T-helper 17 cell (primary cell): ENCODE measurements around the gene PDCD7. TPM values are rescaled to one million over a fixed set of nuclear protein-coding genes. Genes with fewer than 3 reads are reported as not detected.
"Not testable (repeated sequence)": the region's sequence is repeated elsewhere in the genome, so short reads cannot be mapped to it uniquely, and the experiment has no call there.

ENCODE experiments used
- ATAC-seq: fragments of 150-1000 bp; cut with Tn5 transposase; 2 replicates; pipeline ENCODE4 v1.10.0; 2021; ENCODE audit warnings: mild to moderate bottlenecking, moderate library complexity
- DNase-seq, 3 donors: peaks; one replicate each; pipeline versions ENCODE4 v3.0.0 to v3.0.0-alpha.2; 2020 to 2021
- H3K9me3 ChIP-seq: one replicate; pipeline ENCODE4 v1.7.0; 2013; ENCODE audit warnings: low read length, mild to moderate bottlenecking; ENCODE audit not compliant: control insufficient read depth, poor library complexity, severe bottlenecking
- H3K27ac Mint-ChIP-seq: one replicate; pipeline ENCODE4 v1.8.0; 2022; ENCODE audit warnings: mild to moderate bottlenecking, moderate library complexity, mixed read lengths
- H3K27me3 Mint-ChIP-seq: one replicate; pipeline ENCODE4 v1.8.0; 2022; ENCODE audit warnings: mixed read lengths
- H3K36me3 Mint-ChIP-seq: one replicate; pipeline ENCODE4 v1.8.0; 2022; ENCODE audit warnings: low read depth, mixed read lengths
- H3K4me1 Mint-ChIP-seq: one replicate; pipeline ENCODE4 v1.8.0; 2022; ENCODE audit warnings: mild to moderate bottlenecking, mixed read lengths
- H3K4me3 Mint-ChIP-seq: one replicate; pipeline ENCODE4 v1.8.0; 2022; ENCODE audit warnings: mild to moderate bottlenecking, moderate library complexity, mixed read lengths
- total RNA-seq, 4 donors: library from RNA in 2 of 4; stranded (reverse) in 2 of 4; gene quantifications; one replicate each; pipeline ENCODE4 v1.2.3 and lab custom pipeline; 2022 to 2026

PDCD7 gene
- total RNA-seq, 2 donors from 2014 or later, result 20.3 to 23.4 TPM

DNA sequence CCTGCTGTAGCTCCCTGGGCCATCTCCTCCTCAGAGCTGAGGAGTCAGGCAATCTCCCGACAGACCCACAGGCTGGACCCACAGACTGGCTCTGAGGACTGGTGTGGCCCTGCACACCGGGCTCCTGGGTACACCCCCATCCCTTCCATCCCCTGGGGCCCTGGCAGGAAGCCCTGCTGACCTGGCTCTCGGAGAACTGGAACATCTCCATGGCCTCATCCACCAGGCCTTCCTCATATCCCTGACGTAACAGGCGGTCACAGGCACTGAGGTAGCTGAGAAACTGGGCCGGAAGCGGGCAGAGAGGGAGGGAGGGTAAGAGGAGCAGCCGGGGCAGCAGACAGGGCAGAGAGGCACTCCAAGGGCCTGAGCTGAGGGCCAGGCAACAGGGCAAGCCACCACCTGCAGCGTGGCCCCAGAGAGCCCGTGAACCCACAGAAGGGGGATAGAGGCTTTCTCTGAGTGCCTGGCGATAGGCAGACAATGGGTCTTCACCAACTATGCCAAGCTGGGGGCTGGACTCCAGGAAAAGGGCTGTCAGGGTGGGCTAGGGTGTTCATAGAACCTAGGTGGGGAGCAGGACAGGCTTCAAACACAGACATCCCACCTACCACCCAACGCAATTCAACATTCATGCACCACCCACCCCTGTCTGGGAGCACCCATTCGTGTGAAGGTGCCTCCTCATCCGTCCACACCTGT is 39.2 kb downstream of the PDCD7 start:
- Mint-ChIP-seq H3K36me3 (peaks cover 8% of the 10 kb centered on the region), H3K4me1 (peaks cover 8% of the 10 kb centered on the region), H3K27me3 (no peaks in the 10 kb centered on the region), H3K27ac (no peak overlapping the region), H3K4me3 (no peak overlapping the region)
- DNase-seq (no peak), ATAC-seq (no peak)
- no peaks in the 10 kb centered on the region for H3K9me3 ChIP-seq

GRCh38 chr15:65093793-65094170 is 39.8 kb downstream of the PDCD7 start:
- H3K4me3 Mint-ChIP-seq, H3K27me3 Mint-ChIP-seq, H3K27ac Mint-ChIP-seq, DNase-seq, H3K9me3 ChIP-seq, H3K4me1 Mint-ChIP-seq, ATAC-seq, H3K36me3 Mint-ChIP-seq: not testable (repeated sequence)

DNA sequence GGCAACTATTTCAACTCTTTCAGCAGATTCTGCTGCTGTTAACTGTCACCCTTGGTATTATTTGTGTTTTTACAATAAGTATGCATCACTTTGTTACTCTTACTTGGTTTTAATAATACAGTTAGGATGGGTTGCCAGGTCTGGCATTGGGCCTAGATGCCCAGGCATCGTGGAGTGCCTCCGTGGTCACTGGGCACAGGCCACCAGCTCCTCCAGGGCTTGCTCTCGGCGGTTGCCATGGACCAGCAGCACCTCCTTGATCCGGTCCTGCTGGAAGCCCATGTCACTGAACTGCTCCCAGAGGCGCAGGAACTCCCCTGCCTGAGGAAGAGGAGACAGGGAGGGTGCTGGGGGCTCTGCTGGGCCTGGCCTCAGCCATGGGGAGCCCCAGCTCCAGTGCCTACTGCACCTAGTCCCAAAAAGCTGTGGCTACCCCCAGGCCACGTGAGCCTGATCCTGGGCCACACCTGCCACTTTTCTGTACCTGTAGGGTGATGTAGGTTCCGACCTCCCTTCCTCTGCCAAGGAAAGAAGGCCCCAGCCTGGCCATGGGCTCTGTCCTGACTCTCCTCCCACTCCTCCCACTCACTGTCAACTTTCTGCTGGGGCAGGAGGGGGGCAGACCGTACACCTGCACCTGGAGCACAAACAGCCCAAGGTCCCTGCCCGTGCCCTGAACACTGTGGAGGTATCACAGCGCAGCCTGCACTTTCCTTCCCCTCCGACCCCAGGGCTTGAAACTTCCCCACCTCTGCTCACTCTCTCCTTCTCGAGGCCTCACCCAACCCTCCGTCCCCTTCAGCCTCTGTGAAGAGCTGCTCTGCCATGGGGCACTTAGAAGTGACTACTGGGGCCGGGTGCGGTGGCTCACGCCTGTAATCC is 40.5 kb downstream of the PDCD7 start:
- H3K4me3 Mint-ChIP-seq, result no peak overlapping the region
- no peaks in the 10 kb centered on the region for H3K9me3 ChIP-seq
- peaks cover 4% of the 10 kb centered on the region for H3K4me1 Mint-ChIP-seq
- DNase-seq (no peak), ATAC-seq (no peak)
- H3K27me3 Mint-ChIP-seq, result no peaks in the 10 kb centered on the region
- peaks cover 6% of the 10 kb centered on the region for H3K36me3 Mint-ChIP-seq
- no peak overlapping the region for H3K27ac Mint-ChIP-seq

GRCh38 chr15:65091946-65092770 is 41.5 kb downstream of the PDCD7 start:
- DNase-seq, result no peak
- H3K4me1 Mint-ChIP-seq, result peaks cover 5% of the 10 kb centered on the region
- no peak for ATAC-seq
- no peak overlapping the region for H3K27ac Mint-ChIP-seq
- H3K4me3 Mint-ChIP-seq, result no peak overlapping the region
- H3K27me3 Mint-ChIP-seq, result no peaks in the 10 kb centered on the region
- no peaks in the 10 kb centered on the region for H3K9me3 ChIP-seq
- peaks cover 3% of the 10 kb centered on the region for H3K36me3 Mint-ChIP-seq

DNA sequence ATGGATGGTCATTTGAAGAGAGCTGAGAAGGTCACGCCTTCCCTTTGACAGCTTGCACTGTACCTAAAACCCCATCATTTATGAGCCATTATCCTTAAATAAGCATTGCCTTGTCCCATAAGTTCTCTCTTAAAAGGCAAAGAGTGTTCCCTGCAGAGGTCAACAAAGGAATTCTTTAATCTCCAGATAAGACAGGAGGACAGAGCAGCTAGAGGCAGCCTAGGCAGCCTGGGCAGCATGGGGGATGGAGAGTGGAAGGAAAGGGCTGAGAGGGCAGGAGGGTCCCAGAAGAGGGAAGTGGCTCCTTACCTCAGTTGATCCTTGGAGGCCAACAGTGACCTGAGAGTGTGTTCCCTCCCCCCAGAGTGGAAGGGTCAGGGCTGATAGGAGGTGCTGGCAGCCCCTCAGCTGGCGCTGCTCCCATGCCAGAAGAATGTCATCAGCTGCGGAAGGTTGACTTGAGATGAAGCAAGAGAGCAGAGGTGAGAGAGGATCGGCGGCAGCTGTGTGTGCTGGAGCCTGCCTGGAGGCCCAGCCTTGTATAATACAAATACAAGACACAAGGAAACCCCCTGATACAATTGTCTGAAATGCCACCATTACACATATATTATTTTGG is 44.3 kb downstream of the PDCD7 start:
- Mint-ChIP-seq H3K27ac (no peak overlapping the region), H3K4me1 (peaks cover 3% of the 10 kb centered on the region), H3K27me3 (peaks cover 6% of the 10 kb centered on the region), H3K36me3 (peaks cover 3% of the 10 kb centered on the region), H3K4me3 (no peak overlapping the region)
- DNase-seq, result no peak
- no peaks in the 10 kb centered on the region for H3K9me3 ChIP-seq
- ATAC-seq, result no peak

- ATAC-seq (no peak), DNase-seq (no peak)
- Mint-ChIP-seq H3K27me3 (peaks cover 13% of the 10 kb centered on the region), H3K36me3 (no peaks in the 10 kb centered on the region), H3K4me1 (peaks cover 6% of the 10 kb centered on the region), H3K4me3 (no peak overlapping the region), H3K27ac (no peak overlapping the region)
- H3K9me3 ChIP-seq, result no peaks in the 10 kb centered on the region
These were observed 45.0 kb downstream of the PDCD7 start for GRCh38 chr15:65088643-65089021.

DNA sequence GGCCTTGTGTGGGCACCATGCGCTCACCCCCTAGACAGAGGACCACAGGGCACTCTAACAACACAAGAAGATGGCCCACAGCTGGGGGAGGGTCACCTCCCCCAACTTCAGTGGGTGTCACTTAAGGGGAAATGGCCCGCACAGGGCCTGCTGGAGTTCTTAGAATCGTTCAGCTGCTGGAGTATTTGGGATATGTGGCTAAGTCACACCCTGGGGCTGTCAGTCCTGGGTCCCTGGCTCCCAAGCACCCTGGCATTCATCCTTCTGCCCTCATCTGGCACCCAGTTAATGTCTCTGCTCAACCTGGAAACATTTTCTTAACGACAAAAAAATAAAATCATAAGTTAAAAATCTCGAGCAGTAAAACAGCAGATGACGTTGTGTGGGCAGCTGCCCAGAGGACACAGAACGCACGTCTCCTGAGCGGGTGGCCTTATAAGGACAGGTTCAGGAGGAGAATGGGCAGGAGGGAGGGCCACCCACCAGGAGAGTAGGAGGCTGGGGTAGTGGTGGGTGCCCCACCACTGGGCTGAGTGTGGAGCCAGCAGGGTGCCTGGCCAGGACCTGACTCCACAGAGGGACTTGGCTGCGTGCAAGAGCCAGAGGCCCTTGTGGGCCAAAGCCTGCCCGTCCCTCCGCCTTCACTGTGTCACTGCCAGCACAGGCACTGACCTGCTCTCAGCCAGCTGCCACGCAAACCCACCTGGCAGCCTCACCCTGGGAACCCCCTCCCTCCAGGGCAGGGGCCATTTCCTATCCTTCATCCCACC is 45.5 kb downstream of the PDCD7 start:
- Mint-ChIP-seq H3K4me3 (no peak overlapping the region), H3K27me3 (peaks cover 19% of the 10 kb centered on the region), H3K36me3 (no peaks in the 10 kb centered on the region), H3K27ac (no peak overlapping the region), H3K4me1 (peaks cover 6% of the 10 kb centered on the region)
- no peak for DNase-seq
- H3K9me3 ChIP-seq, result no peaks in the 10 kb centered on the region
- no peak for ATAC-seq

GRCh38 chr15:65087411-65087810 is 46.2 kb downstream of the PDCD7 start:
- H3K27me3 Mint-ChIP-seq, result peaks cover 25% of the 10 kb centered on the region
- H3K27ac Mint-ChIP-seq, result no peak overlapping the region

DNA sequence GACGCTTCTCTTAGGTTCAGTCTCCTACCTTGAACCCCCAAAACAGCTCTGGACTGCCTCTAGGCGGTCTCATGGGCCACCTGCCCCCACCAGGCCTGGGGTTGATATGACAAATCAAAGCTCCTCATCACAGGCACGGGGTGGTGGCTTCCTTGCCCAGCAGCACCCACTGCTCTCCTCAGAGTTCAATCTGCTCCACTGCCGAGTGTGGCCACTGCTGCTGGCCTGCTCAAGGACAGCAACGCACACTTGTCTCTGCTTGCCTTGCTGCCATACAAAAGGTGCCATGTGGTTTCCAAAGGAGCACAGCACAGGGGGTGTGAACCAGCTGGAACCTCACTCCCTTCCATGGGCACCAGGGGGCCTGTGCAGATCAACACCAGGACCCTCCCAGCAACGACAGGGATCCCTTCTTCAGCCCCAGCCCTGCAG is 46.9 kb downstream of the PDCD7 start:
- ATAC-seq, result no peak
- H3K9me3 ChIP-seq, result no peaks in the 10 kb centered on the region
- Mint-ChIP-seq H3K27me3 (peaks cover 30% of the 10 kb centered on the region), H3K4me3 (no peak overlapping the region), H3K4me1 (peaks cover 14% of the 10 kb centered on the region), H3K36me3 (peaks cover 4% of the 10 kb centered on the region), H3K27ac (no peak overlapping the region)
- no peak for DNase-seq

More at GRCh38 chr15:65087411-65087810, 46.2 kb downstream of the PDCD7 start:
- ATAC-seq (no peak), DNase-seq (no peak)
- H3K4me1 Mint-ChIP-seq, result peaks cover 11% of the 10 kb centered on the region
- H3K9me3 ChIP-seq, result no peaks in the 10 kb centered on the region
- no peak overlapping the region for H3K4me3 Mint-ChIP-seq
- H3K36me3 Mint-ChIP-seq, result peaks cover 4% of the 10 kb centered on the region

DNA sequence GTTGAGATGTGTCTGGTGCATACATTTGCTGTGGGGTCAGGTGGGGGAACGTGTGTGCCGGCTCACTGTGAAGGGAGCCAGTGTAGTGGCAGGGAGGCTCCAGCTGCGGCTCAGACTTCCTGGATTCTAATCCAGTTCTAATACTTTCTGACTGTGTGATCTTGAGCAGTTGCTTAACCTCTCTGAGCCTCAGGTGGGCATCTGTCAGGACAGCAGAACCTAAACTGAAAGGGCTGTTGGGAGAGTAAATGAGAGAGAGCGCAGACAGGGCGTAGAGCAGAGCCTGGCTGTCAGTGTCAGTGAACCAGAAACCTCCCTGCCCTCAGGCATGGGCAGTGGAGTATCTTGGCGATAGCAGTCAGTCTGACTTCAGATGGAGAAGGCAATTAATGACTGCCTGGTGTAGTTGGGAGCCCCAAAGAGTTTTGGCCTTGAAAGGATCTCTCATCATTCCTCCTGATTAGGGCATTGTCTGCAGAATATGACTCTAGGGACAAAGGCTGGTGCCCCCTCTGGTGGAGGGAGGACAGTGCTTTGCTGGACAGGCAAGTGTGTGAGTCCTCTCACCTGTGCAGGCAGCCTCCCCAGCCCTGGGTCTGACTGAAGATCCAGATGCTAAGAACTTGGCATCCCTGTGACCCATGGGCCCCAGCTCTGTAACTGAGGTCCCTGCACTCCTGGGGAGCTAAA is 47.5 kb downstream of the PDCD7 start:
- Mint-ChIP-seq H3K4me1 (peaks cover 14% of the 10 kb centered on the region), H3K27me3 (peaks cover 33% of the 10 kb centered on the region), H3K4me3 (no peak overlapping the region), H3K27ac (no peak overlapping the region), H3K36me3 (peaks cover 4% of the 10 kb centered on the region)
- no peak for ATAC-seq
- H3K9me3 ChIP-seq, result no peaks in the 10 kb centered on the region
- no peak for DNase-seq

DNA sequence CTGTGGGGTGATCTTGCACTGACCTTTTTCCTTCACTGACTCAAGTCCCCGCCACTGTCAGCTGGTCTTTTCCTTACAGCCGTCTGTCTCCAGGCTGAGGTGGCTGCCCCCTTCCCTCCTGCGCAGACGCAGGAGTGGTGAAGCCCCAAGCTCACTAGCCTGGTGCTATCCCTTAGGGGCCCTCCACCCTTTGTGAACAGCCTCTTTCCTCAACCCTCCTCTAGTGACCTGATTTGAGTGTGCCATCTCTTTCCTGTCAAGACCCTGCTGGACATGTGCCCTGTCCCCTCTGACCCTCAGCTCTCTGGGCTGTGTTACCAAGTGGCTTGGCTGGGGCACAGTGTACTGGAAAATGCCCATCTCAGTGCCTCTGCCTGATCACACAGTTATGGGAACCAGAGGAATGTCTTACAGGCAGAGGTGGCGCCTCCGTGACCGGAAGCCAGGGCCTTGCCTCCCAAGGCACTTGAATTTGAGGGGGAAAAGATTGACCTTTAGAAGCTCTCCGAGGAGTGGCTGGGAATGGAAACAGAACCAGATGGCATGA is 48.3 kb downstream of the PDCD7 start:
- Mint-ChIP-seq H3K4me3 (no peak overlapping the region), H3K36me3 (peaks cover 4% of the 10 kb centered on the region), H3K27me3 (peaks cover 33% of the 10 kb centered on the region), H3K4me1 (peaks cover 14% of the 10 kb centered on the region), H3K27ac (no peak overlapping the region)
- H3K9me3 ChIP-seq, result no peaks in the 10 kb centered on the region
- DNase-seq (no peak), ATAC-seq (no peak)
